PC-9 (cell line): Measurements from ENCODE around the gene SPOCK2. TPM values are rescaled to one million over a fixed set of nuclear protein-coding genes. Genes with fewer than 3 reads are reported as not detected.

Experiments used
- BruUV-seq: library from RNA; stranded (reverse); fragments of 400-500 nt; replicated peaks from 2 replicates; lab custom pipeline; 2021; lab: Mats Ljungman, UMichigan
- CTCF ChIA-PET: fragments of 300-600 bp; sonication (Branson Sonifier 250); formaldehyde crosslinking; loops from one replicate; lab custom pipeline; 2022; ENCODE audit warnings: antibody characterized with exemption; lab: Charles Lee
- POLR2A ChIA-PET: fragments of 300-600 bp; sonication (Branson Sonifier 250); formaldehyde crosslinking; loops from one replicate; lab custom pipeline; 2022; ENCODE audit warnings: antibody characterized with exemption; ENCODE audit not compliant: unreplicated experiment; lab: Charles Lee
- DNase-seq, 2 experiments: peaks; one replicate each; pipeline versions ENCODE4 v3.0.0 to v3.0.0-alpha.2; 2015 to 2022; ENCODE audit warnings: mixed read lengths in 1 of 2
- H2AFZ ChIP-seq: fragments of 200-600 bp; sonication (generic); 2 replicates; pipeline ENCODE4 v1.8.1; 2017; ENCODE audit warnings: antibody characterized with exemption
- H3F3A ChIP-seq: fragments of 200-600 bp; sonication (generic); 2 replicates; pipeline ENCODE4 v1.8.1; 2017; ENCODE audit warnings: antibody characterized with exemption, mild to moderate bottlenecking, low read depth; ENCODE audit not compliant: insufficient read depth
- H3K27ac ChIP-seq: fragments of 200-600 bp; sonication (generic); 2 replicates; pipeline ENCODE4 v1.6.1; 2016; ENCODE audit warnings: mixed run types
- H3K27me3 ChIP-seq: fragments of 200-600 bp; sonication (generic); 2 replicates; pipeline ENCODE4 v1.6.1; 2016; ENCODE audit warnings: low read depth, mixed run types; ENCODE audit not compliant: insufficient read depth
- H3K36me3 ChIP-seq: fragments of 200-600 bp; sonication (generic); 2 replicates; pipeline ENCODE4 v1.6.1; 2016; ENCODE audit warnings: low read depth, mixed run types
- H3K4me1 ChIP-seq: fragments of 200-600 bp; sonication (generic); replicated peaks from 2 replicates; pipeline ENCODE4 v1.6.1; 2016; ENCODE audit warnings: mixed run types; ENCODE audit not compliant: insufficient read depth
- H3K4me2 ChIP-seq: fragments of 200-600 bp; sonication (generic); 2 replicates; pipeline ENCODE4 v1.6.1; 2017; ENCODE audit warnings: mixed run types
- H3K4me3 ChIP-seq: fragments of 200-600 bp; sonication (generic); 2 replicates; pipeline ENCODE4 v1.6.1; 2016; ENCODE audit warnings: mixed run types
- H3K79me2 ChIP-seq: fragments of 200-600 bp; sonication (generic); 2 replicates; pipeline ENCODE4 v1.6.1; 2017; ENCODE audit warnings: low read depth, mixed run types
- H3K9me2 ChIP-seq: fragments of 200-600 bp; sonication (generic); 2 replicates; pipeline ENCODE4 v1.8.1; 2017; ENCODE audit warnings: mild to moderate bottlenecking; ENCODE audit not compliant: insufficient read depth
- H3K9me3 ChIP-seq: fragments of 200-600 bp; sonication (generic); 2 replicates; pipeline ENCODE4 v1.8.1; 2016; ENCODE audit warnings: low read depth; ENCODE audit not compliant: insufficient read depth
- H4K20me1 ChIP-seq: fragments of 200-600 bp; sonication (generic); 2 replicates; pipeline ENCODE4 v1.8.1; 2017; ENCODE audit not compliant: insufficient read depth
- EZH2 ChIP-seq: fragments of 200-600 bp; sonication (generic); IDR thresholded peaks from 2 replicates; pipeline ENCODE4 v1.8.0; 2017; ENCODE audit warnings: antibody characterized with exemption, low read depth
- intact Hi-C: fragments of 100-400 bp; cut with micrococcal nuclease; formaldehyde crosslinking; loops from one replicate; pipeline ENCODE4 v1.10.0; 2022; ENCODE audit not compliant: unreplicated experiment
- total RNA-seq: library from RNA; stranded (reverse); gene quantifications from 2 replicates; pipeline ENCODE4 v1.2.3, GENCODE V29; 2021
- TF ChIP-seq, protein P1 (sequence below): fragments of 200-600 bp; sonication (generic); conservative IDR thresholded peaks from 2 replicates; pipeline ENCODE4 v1.6.1; 2017; ENCODE audit warnings: mixed run types, antibody characterized with exemption, mild to moderate bottlenecking, moderate library complexity

The SPOCK2 gene
- total RNA-seq, 1 experiment from 2014 or later: 5.3 TPM

DNA sequence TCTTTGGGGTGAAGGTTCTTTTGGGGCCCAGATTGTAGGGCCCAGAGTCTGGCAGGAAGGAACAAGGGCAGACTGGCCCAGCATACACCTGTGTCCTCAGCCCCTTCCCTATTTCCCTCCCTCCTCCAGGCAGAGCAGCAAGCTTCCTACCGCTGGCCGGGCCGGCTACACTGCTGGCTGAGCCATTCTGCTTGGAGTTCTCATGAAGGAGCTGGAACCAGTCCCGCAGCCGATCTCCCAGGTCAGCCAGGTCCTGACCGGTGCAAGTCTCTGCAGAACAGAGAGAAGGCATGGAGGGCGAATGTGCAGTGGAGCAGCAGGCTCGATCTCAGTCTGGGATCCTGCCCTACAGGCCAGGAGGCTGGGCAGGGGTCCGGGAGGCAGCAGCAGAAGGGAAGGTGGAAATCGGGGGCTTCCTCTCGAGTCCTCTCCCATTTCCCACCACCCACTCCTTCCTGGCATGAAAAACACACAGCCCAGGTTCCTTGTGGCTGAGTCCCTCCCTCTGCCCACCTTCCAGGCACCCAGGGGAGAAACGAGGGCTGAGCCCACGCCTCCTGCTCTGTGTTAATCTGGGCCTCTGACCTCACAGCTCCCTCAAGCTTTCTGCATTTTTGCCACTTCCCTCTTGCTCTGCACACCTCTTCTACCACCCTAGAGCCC is 20.8 kb downstream of the SPOCK2 start:
- TF ChIP-seq EZH2: no peak
- TF ChIP-seq, protein P1, sequence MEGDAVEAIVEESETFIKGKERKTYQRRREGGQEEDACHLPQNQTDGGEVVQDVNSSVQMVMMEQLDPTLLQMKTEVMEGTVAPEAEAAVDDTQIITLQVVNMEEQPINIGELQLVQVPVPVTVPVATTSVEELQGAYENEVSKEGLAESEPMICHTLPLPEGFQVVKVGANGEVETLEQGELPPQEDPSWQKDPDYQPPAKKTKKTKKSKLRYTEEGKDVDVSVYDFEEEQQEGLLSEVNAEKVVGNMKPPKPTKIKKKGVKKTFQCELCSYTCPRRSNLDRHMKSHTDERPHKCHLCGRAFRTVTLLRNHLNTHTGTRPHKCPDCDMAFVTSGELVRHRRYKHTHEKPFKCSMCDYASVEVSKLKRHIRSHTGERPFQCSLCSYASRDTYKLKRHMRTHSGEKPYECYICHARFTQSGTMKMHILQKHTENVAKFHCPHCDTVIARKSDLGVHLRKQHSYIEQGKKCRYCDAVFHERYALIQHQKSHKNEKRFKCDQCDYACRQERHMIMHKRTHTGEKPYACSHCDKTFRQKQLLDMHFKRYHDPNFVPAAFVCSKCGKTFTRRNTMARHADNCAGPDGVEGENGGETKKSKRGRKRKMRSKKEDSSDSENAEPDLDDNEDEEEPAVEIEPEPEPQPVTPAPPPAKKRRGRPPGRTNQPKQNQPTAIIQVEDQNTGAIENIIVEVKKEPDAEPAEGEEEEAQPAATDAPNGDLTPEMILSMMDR: no peak
- Histone ChIP-seq H3K36me3 (no peaks in the 10 kb centered on the region), H3K27ac (no peak overlapping the region), H2AFZ (no peak overlapping the region), H3K27me3 (no peaks in the 10 kb centered on the region), H3K4me3 (no peak overlapping the region), H3K4me2 (no peak overlapping the region), H3K4me1 (peaks cover 19% of the 10 kb centered on the region), H3K9me3 (no peaks in the 10 kb centered on the region), H3F3A (no peaks in the 10 kb centered on the region; the same call in 1 of the 2 replicates), H3K79me2 (no peaks in the 10 kb centered on the region), H4K20me1 (no peaks in the 10 kb centered on the region), H3K9me2 (no peaks in the 10 kb centered on the region)
- ChIA-PET CTCF (no interaction called here), POLR2A (interaction anchor here (0.6 kb wide), 1 partner anchor 91 kb away, joined by 4 read pairs; no protein-coding TSS in a partner anchor)
- DNase-seq: no peak
- no TSS peak for BruUV-seq
- intact Hi-C loops: no loop called here

DNA sequence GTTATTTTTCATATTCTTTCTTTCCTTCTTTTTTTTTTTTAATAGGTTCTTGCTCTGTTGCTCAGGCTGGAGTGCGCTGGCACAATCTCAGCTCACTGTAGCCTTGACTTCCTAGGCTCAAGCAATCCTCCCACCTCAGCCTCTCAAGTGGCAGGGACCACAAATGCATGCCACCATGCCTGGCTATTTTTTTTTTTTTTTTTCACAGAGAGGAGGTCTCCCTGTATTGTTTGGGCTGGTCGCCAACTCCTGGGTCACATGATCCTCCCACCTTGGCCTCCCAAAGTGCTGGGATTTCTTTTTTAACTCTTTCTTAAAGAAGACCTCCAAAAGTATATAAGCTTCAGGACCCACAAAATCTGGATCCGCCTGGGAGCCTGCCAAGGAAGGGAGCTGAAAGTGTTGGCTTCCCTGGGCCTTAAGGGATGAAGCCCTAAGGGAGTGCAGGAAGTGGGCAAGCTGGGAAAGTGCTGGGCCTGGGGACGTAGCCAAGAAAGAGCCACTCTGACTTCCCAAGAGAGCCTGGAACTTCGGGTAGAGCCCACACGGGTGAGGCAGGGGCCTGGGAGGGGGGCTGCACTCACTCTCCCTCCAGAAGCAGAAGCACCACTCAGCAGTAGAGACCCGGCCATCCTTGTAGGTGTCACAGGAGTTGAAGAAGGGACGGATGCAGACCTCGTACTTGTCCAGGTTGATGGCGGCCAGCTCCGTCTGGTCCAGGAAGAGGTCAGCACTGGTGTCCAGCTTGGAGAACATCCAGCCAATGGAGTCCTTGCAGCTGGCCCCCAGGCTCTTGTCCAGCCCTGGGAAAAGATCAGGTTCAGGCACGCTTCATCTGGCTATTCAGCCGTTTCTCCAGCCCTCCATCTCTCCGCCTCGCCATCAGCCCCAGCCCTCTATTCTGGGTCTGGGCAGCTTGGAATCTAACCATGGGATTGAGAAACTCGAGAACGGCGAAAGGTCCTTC is 21.8 kb downstream of the SPOCK2 start:
- no peaks in the 10 kb centered on the region for H3K9me2 ChIP-seq
- no peaks in the 10 kb centered on the region for H4K20me1 ChIP-seq
- BruUV-seq: no TSS peak
- H3K27me3 ChIP-seq: no peaks in the 10 kb centered on the region
- no peak overlapping the region for H3K4me3 ChIP-seq
- DNase-seq: no peak
- ChIA-PET CTCF (interaction anchor here (0.7 kb wide), 1 partner anchor 258 kb away, joined by 3 read pairs; no protein-coding TSS in a partner anchor), POLR2A (no interaction called here)
- H3F3A ChIP-seq: no peaks in the 10 kb centered on the region; the same call in 1 of the 2 replicates
- no peaks in the 10 kb centered on the region for H3K36me3 ChIP-seq
- intact Hi-C loops: no loop called here
- no peak overlapping the region for H3K27ac ChIP-seq
- no peaks in the 10 kb centered on the region for H3K9me3 ChIP-seq
- H3K4me1 ChIP-seq: peaks cover 19% of the 10 kb centered on the region
- H2AFZ ChIP-seq: no peak overlapping the region
- TF ChIP-seq EZH2: no peak
- TF ChIP-seq, protein P1: no peak
- H3K4me2 ChIP-seq: no peak overlapping the region
- H3K79me2 ChIP-seq: no peaks in the 10 kb centered on the region

DNA sequence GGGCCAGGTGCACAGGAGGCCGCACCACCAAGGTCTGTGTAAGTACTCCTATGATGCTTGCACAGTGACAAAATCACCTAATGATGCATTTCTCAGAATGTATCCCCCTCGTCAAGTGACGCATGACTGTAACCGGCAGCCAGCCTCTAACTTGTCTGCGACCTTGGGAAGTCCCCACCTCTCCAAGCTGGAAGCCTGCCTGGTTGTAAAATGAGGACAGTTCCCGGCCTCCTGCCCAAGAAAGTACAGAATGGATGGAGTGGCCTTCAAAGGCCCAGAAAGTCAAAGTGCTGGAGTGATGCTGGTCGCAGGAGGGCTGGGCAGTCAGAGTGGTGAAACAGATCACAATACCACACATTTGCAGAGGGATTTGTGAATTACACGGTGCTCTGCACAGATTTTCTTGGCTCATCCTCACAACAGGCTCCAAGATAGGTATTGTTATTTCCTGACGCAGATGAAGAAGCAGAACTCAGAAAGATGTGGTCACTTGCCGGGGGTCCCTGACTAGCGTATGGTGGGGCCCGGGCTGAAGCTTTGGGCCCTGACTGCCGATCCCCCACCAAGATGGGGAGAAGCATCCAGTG is 22.8 kb downstream of the SPOCK2 start:
- intact Hi-C loops: no loop called here
- Histone ChIP-seq H3K27me3 (no peaks in the 10 kb centered on the region), H3K4me1 (peaks cover 19% of the 10 kb centered on the region), H3K36me3 (no peaks in the 10 kb centered on the region), H3K79me2 (no peaks in the 10 kb centered on the region), H3K27ac (no peak overlapping the region), H3F3A (no peaks in the 10 kb centered on the region; the same call in 1 of the 2 replicates), H3K4me3 (no peak overlapping the region), H3K9me2 (no peaks in the 10 kb centered on the region), H3K9me3 (no peaks in the 10 kb centered on the region), H2AFZ (no peak overlapping the region), H3K4me2 (no peak overlapping the region), H4K20me1 (no peaks in the 10 kb centered on the region)
- no peak for DNase-seq
- POLR2A ChIA-PET: no interaction called here
- no TSS peak for BruUV-seq
- no peak for TF ChIP-seq EZH2
- TF ChIP-seq, protein P1: no peak
- CTCF ChIA-PET: no interaction called here
